Coronary artery (tissue), 2 donors: Measurements from ENCODE around the gene CEP19.
"Not testable (repeated sequence)": the region's sequence is repeated elsewhere in the genome, so short reads cannot be mapped to it uniquely, and the experiment has no call there.

Experiments
- DNase-seq: peaks from one replicate; pipeline ENCODE4 v3.0.0-alpha.2; 2017; ENCODE audit warnings: low spot score
- H3K27ac ChIP-seq, 2 donors: fragments of 200-600 bp; sonication (generic); one replicate each; pipeline ENCODE4 v1.5.1; 2016 to 2019
- H3K4me3 ChIP-seq: fragments of 200-600 bp; sonication (generic); 2 replicates; pipeline ENCODE4 v1.5.1; 2016; ENCODE audit warnings: mild to moderate bottlenecking, moderate library complexity
- CTCF ChIP-seq: fragments of 200-600 bp; sonication (generic); IDR thresholded peaks from one replicate; pipeline ENCODE4 v1.5.1; 2019; ENCODE audit warnings: antibody characterized with exemption

Gene CEP19, protein sequence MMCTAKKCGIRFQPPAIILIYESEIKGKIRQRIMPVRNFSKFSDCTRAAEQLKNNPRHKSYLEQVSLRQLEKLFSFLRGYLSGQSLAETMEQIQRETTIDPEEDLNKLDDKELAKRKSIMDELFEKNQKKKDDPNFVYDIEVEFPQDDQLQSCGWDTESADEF

DNA sequence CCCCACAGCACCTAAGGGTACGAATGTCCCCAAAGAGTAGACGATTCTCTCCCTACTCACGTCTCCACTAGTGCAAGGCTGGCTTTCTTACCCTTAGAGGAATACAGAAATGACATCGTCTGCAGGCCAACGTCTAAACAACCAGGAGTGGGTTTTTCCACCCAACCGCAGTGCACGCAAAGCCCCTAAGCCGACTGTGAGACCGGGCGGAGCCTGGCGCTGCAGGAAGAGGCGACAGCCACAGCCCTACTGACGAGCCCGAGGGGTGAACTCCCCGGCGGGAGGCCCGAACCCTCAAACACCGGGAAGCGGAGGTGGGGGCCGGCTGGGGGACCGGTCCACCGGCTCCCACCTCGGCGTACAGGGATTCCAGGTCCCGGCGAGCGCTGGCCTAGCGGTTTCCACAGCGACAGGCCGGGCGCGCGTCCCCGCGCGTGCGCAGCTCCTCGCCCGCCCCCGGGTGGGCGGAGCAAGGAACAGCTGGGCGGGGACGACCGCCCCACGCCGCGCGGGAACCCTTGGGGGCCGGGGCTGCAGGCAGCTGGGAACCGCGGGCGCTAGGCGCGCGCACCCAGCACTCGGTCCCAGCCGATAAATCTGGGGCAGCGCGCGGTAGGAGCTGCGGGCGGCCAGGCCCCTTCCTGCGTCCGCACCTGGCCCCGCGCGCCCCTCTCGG lies at the start of gene CEP19, which contains the start of gene PIGX:
TSS of gene CEP19 (minus strand) at position 413 of the 676 bp plus-strand sequence. CDS start 3,593 bp downstream, outside the sequence.
TSS of gene PIGX (plus strand) at position 540 of the 676 bp plus-strand sequence.
- DNase-seq, result peak; percentile 87
- TF ChIP-seq CTCF, result no peak
- Histone ChIP-seq H3K4me3 (peak within 1 kb of the TSS; percentile 82), H3K27ac (peak within 1 kb of the TSS; percentile 94 to 96)

GRCh38 chr3:196757876-196758739 lies 46.1 kb upstream of the CEP19 start:
- no peak for TF ChIP-seq CTCF
- Histone ChIP-seq H3K27ac (no peak overlapping the region), H3K4me3 (no peak overlapping the region)
- DNase-seq, result no peak

DNA sequence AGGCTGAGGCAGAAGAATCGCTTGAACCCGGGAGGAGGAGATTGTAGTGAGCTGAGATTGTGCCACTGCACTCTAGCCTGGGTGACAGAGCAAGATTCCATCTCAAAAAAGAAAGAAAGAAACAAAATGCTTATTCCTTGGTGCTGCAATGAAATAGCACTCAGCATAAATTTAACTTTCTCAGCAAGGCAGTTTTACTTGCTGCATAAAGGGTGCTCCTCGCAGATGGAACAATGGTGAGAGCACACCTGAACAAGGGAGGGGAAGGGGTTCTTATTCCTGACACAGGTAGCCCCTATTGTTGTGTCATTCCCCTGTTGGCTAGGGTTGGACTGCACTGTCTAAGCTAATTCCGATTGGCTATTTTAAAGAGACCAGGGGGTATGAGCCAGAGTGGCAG lies 44.7 kb upstream of the CEP19 start:
- DNase-seq, result no peak
- TF ChIP-seq CTCF, result no peak
- Histone ChIP-seq H3K4me3 (no peak overlapping the region), H3K27ac (no peak overlapping the region)

GRCh38 chr3:196754091-196754981 lies 42.3 kb upstream of the CEP19 start:
- DNase-seq, result no peak
- Histone ChIP-seq H3K27ac (no peak overlapping the region), H3K4me3 (no peak overlapping the region)
- TF ChIP-seq CTCF, result no peak

GRCh38 chr3:196753201-196753600 lies 41.2 kb upstream of the CEP19 start:
- H3K27ac ChIP-seq, result no peak overlapping the region
- no peak for TF ChIP-seq CTCF
- no peak for DNase-seq
- no peak overlapping the region for H3K4me3 ChIP-seq

DNA sequence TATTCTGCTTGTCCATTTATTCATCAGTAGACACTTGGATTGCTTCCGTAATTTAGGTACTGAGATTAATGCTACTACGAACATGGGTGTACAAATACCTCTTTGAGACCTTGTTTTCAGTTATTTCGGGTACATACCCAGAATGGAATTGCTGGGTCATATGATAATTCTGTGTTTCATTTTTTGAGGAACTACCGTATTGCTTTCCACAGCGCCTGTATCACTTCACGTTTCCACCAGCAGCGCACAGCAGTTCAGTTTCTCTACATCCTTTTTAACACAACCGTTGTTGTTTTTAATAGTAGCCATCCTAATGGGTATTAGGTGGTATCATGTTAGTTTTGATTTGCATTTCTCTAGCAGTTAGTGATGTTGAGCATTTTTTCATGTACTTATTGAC lies 37.1 kb upstream of the CEP19 start:
- H3K27ac ChIP-seq, result no peak overlapping the region

GRCh38 chr3:196743569-196743968 lies 31.5 kb upstream of the CEP19 start:
- DNase-seq, H3K4me3 ChIP-seq, H3K27ac ChIP-seq: not testable (repeated sequence)

More for the DNA sequence above, 37.1 kb upstream of the CEP19 start:
- no peak for DNase-seq
- TF ChIP-seq CTCF, result no peak
- H3K4me3 ChIP-seq, result no peak overlapping the region
